Renal cortical epithelial cell (primary cell): ENCODE results near the gene ZNF319. TPM values are rescaled to one million over a fixed set of nuclear protein-coding genes. Genes with fewer than 3 reads are reported as not detected.

Experiments
- DNase-seq: peaks from one replicate; pipeline ENCODE4 v3.0.0-alpha.2; 2011; ENCODE audit warnings: low read depth
- total RNA-seq: library from RNA; depleted of rRNA; stranded (reverse); fragments of >200 nt; gene quantifications from 2 replicates; pipeline ENCODE4 v1.2.3, GENCODE V29; 2014

The ZNF319 gene
- total RNA-seq, result 3.8 and 30.2 TPM in 2 replicates

GRCh38 chr16:57999971-58000705, at the start of gene ZNF319:
Gene ZNF319, minus strand, starts transcription at chr16:58000672. Its CDS starts 2,407 bp downstream, at chr16:57998265.
- no peak for DNase-seq

DNA sequence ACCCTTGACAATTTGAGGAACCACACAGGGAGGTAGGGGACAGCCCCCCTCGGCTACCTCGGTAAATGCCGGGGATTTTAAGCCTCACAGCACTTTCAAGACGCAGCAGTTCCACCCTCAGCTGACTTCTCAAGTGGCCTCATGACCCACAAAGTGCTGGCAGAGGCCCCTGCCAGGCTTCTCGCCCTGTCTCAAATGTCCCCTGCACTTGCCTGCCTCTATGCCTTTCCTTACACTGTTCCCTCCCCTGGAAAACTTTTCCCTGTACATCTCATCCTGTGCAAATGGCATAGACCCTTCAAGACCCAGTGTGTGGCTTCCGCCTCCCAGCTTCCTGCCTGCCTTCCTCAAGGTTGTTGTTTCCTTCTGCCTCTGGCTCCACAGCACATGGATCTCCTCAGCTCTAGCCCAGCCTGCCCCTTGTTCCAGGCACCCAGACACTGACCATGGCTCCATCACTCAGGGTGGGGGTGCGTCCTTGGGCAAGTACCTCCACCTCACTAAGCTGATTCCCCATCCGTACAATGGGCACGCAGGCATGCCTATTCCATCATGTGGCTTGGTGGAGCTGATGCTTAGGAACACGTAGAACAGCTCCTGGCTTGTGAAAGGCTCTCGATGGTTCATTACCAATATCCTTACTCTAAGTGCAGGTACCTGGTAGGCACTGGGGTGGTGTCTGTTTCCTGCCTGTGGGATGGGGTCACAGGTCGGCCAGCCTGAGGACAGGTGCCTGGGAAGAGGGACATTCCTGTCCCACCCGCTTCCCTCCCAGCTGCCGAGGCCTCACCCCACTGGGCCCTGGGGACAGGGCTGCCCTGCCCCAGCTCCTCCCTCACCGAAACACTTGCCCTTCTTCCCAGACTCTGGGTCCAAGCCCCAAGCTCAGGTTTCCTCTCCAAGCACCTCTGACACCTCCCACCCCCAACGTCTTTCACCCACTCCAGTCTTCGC, 49.0 kb upstream of the ZNF319 start:
- DNase-seq, result no peak

GRCh38 chr16:58048494-58049231, 48.2 kb upstream of the ZNF319 start:
- no peak for DNase-seq

DNA sequence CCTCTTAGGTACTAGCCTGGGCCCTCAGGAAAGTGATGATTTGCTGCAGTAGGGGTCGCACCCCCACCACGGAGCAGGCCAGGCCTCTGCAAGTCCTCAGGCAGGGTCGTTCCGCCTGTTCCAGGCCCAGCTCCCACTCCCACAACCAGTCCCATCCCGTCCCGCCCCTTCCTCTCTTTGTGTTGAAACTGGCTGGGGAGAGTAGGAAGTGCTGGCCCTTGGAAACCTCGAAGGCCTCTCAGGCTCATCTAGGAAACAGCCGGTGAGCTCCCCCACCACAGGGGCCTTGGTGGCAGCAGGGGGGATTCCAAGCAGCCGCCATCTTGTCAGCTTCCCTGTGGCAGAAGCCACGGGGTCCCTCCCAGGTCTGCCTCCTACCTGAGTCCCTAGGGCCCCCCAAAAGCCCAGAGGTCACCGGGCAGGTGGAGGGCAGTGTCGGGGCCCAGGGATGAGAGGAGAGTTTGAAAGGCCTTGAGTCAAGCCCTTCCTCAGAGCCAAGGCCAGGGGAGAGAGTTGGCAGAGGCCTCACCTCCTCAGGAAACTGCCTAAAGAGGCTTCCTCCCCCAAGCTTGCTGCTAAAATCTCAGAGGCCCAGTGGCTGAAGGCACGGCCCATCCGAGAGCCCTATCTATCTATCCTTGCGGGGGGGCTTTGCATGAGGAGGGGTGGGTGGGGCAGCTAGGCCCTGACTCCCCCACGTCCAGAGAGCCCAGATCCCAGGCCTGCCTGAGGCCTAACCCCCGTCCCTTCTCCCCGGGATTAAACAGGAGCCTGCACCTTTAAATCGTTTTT, 47.3 kb upstream of the ZNF319 start:
- DNase-seq, result no peak

- no peak for DNase-seq
These were observed 46.5 kb upstream of the ZNF319 start for GRCh38 chr16:58046936-58047335.

- no peak for DNase-seq
These were observed 45.8 kb upstream of the ZNF319 start for GRCh38 chr16:58046054-58046881.

GRCh38 chr16:58045096-58045495, 44.6 kb upstream of the ZNF319 start:
- no peak for DNase-seq

GRCh38 chr16:58044266-58045019, 44.0 kb upstream of the ZNF319 start:
- DNase-seq, result no peak

DNA sequence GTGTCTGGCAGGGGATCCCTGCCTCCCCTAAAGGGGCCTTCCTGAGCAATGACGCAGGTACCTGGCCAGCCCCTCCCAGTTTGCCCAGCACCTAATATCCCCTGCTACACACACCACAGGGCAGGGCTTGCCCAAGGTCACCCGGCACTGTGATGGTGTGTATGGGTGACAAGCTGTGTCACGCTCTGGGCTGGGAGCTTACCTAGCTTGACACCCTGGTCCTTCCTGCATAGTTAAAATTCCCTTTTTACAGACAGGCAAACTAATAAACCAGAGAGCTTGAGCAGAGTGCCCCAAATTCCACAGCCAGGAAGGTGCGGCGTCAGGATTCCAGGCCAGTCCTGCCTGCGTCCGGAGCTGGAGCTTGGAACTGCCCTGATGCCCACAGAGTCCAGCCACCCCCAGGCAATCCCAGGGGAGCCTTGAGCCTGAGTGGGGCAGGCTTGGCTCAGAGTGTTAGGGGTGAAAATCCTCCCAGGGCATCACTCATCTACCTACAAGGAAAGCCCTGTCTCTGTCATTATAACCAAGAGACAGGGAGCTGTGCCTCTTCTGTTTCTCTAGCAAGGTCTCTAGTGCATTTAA, 43.2 kb upstream of the ZNF319 start:
- no peak for DNase-seq

DNA sequence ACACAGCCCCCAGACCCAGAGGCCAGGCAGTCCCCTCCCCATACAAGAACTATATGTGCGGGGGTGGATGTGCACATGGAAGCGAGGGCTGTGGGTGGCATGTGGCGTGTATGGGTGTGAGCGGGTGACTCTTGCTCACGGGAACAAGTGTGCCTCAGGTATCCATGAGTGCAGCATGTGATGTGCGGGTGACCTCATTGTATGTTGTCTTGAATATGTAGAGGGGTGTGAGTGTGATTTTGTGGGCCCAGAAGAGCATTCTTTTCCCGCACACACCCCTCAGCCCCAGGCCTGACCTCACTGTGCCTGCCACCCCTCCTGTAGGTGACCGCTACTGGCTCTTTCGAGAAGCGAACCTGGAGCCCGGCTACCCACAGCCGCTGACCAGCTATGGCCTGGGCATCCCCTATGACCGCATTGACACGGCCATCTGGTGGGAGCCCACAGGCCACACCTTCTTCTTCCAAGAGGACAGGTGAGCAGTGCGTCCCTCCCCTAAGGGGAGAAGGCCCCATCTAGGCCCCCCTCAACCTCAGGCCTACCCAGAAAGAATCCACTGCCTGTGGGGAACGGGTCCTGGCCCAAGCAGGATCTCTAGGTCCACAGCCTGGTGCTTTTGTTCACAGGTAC, 42.5 kb upstream of the ZNF319 start:
- DNase-seq, result no peak

DNA sequence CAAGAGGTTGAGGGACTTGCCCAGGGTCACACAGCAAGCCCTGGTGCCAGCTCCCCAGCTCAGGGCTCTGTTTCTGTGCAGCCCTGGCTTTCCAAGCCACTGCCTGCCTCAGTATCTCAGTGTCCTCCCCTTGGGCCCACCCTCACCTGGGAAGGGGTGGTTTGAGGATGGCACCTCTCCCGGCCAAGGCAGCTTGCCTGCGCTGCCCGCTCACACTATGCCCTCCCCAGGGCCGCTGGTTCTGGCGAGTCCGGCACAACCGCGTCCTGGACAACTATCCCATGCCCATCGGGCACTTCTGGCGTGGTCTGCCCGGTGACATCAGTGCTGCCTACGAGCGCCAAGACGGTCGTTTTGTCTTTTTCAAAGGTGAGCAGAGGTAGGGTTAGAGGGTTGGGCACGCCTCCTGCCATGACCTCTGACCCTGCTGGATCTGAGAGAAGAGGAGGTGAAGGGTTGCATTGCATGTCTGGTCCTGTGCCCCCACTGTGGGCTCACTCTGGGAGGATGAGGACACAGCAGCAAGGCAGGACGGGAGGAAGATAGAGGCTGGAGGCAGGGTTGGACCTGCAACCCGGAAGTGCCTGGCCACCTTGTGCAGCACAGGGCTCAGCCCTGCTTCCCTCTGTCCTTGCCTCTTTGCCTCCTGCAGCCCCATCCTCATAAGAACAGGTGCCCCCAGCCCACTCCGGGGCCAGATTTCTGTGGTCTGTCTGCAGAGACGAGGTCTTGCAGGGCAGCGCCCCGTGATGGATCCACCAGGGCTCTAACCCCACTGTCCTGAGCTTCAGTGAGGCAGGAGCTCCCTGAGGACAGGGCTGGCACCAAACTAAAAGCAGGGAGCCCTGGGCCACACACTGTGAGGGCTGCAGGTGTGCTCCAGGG, 41.8 kb upstream of the ZNF319 start:
- DNase-seq, result no peak

DNA sequence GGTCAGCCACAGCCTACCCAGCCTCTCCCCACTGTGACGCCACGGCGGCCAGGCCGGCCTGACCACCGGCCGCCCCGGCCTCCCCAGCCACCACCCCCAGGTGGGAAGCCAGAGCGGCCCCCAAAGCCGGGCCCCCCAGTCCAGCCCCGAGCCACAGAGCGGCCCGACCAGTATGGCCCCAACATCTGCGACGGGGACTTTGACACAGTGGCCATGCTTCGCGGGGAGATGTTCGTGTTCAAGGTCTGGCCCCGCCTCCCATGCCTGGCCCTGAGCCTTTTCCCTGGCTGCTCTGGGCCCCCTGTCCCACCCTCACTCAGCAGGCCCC, 41.1 kb upstream of the ZNF319 start:
- DNase-seq, result no peak

GRCh38 chr16:58040945-58041627, 40.6 kb upstream of the ZNF319 start:
- no peak for DNase-seq

DNA sequence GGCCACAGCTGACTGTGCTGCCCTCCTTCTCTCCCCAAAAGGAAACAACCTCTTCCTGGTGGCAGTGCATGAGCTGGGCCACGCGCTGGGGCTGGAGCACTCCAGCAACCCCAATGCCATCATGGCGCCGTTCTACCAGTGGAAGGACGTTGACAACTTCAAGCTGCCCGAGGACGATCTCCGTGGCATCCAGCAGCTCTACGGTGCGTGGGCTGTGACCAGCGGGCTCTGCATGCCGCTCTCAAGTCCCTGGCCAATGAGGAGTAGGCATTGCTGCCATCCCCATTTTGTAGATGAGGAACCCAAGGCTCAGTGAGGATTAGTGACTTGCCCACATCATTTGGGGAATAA, 40.0 kb upstream of the ZNF319 start:
- no peak for DNase-seq

- no peak for DNase-seq
These were observed 39.5 kb upstream of the ZNF319 start for GRCh38 chr16:58039829-58040495.

DNA sequence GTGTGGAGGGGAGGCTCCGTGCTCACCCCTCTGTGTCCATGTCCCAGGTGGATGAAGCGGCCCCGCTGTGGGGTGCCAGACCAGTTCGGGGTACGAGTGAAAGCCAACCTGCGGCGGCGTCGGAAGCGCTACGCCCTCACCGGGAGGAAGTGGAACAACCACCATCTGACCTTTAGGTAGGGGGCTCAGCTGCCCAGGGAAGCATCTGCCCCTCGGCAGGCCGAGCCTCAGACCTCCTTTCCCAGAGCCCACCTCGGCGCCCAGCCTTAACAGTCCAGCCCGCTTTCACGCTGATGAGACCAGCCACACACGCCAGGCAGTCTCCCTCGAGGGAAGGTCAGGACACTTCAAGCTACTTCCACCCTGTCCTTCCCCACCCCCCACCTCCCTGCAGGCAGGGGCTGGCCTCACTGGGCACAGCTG, 37.8 kb upstream of the ZNF319 start:
- DNase-seq, result no peak
